Activated CD4-positive, alpha-beta T cell treated with anti-CD3 and anti-CD28 coated beads for 36 hours (primary cell): ENCODE measurements around the gene MVB12B. TPM values are rescaled to one million over a fixed set of nuclear protein-coding genes. Genes with fewer than 3 reads are reported as not detected.

Source experiments
- ATAC-seq: fragments of 200-7000 bp; cut with Tn5 transposase; one replicate; pipeline ENCODE4 v1.10.0; 2021; ENCODE audit warnings: mild to moderate bottlenecking, moderate library complexity
- CTCF ChIA-PET: fragments of 350-600 bp; sonication (Branson Sonifier 250); formaldehyde crosslinking; loops from one replicate; lab custom pipeline; 2021; ENCODE audit warnings: antibody characterized with exemption; lab: Charles Lee
- POLR2A ChIA-PET: fragments of 350-600 bp; sonication (Branson Sonifier 250); formaldehyde crosslinking; loops from one replicate; lab custom pipeline; 2021; ENCODE audit warnings: antibody characterized with exemption, inconsistent platforms; lab: Charles Lee
- DNase-seq: peaks from one replicate; pipeline ENCODE4 v3.0.0-alpha.2; 2020
- H3K27ac Mint-ChIP-seq: one replicate; pipeline ENCODE4 v1.8.0; 2021; ENCODE audit warnings: mixed read lengths
- H3K27me3 Mint-ChIP-seq: one replicate; pipeline ENCODE4 v1.8.0; 2021; ENCODE audit warnings: mixed read lengths
- H3K36me3 Mint-ChIP-seq: one replicate; pipeline ENCODE4 v1.8.0; 2021; ENCODE audit warnings: low read depth, mixed read lengths
- H3K4me1 Mint-ChIP-seq: one replicate; pipeline ENCODE4 v1.8.0; 2021; ENCODE audit warnings: mixed read lengths
- H3K4me3 Mint-ChIP-seq: one replicate; pipeline ENCODE4 v1.8.0; 2021; ENCODE audit warnings: mild to moderate bottlenecking, moderate library complexity, mixed read lengths
- H3K9me3 Mint-ChIP-seq: one replicate; pipeline ENCODE4 v1.8.0; 2021; ENCODE audit warnings: low read depth, mixed read lengths
- intact Hi-C, 2 experiments: fragments of 100-400 bp; cut with DNase I in 1 of 2; cut with micrococcal nuclease in 1 of 2; formaldehyde crosslinking; loops; one replicate each; pipeline versions ENCODE4 v1.14.2 to v1.15.1; 2022 to 2024; cut with DNase I, micrococcal nuclease
- total RNA-seq, 2 experiments: library from RNA; stranded (reverse); gene quantifications; one replicate each; pipeline ENCODE4 v1.2.3, GENCODE V29; 2021

The MVB12B gene
- total RNA-seq, 2 experiments from 2014 or later, result 3.0 TPM

DNA sequence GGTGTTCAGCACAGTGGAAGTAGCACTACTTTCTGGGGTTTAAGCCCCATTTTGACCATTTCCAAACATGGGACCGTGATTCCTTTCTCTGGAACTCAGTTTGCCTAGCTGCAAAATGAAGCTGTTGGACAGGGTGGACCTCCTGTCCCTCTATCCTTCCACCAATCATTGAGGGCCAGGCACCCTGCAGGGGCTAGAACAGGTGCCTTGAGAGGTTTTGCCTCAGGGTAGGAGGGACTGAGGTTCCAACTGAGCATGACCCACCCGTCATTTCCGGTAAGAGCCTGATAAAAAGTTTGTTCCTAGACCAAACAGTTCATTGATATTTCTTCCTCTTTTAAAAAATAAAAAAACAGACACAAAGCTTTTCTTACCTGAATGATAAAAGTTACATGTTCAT, 116.5 kb downstream of the MVB12B start:
- DNase-seq, result no peak
- ChIA-PET POLR2A (no interaction called here), CTCF (interaction anchor here (0.7 to 1.6 kb wide), 2 partner anchors 46 to 1035 kb away, joined by 3 read pairs; no protein-coding TSS in a partner anchor)
- Mint-ChIP-seq H3K9me3 (no peaks in the 10 kb centered on the region), H3K36me3 (no peaks in the 10 kb centered on the region), H3K4me1 (peaks cover 21% of the 10 kb centered on the region), H3K4me3 (no peak overlapping the region), H3K27me3 (no peaks in the 10 kb centered on the region), H3K27ac (no peak overlapping the region)
- intact Hi-C loops, result no loop called here
- ATAC-seq, result no peak

DNA sequence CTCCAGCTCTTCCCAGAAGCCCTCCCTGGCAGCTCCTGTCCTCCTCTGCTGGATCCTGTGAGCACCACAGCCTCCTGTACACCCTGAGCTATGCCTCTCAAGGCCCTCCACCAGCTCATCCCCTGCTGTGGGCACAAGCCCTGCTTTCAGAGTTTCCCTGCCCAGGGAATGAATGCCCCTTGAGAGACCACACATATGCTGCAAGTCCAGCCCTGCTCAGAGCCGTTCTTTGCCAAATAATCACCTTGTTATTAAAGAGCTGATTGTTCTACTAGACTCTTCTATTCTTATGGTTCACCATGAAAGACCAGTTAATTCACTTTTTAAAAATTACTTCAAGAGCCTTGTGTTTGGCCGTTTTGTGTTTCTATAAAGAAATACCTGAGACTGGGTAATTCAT, 121.5 kb downstream of the MVB12B start:
- Mint-ChIP-seq H3K4me3 (no peak overlapping the region), H3K4me1 (peaks cover 7% of the 10 kb centered on the region), H3K36me3 (no peaks in the 10 kb centered on the region), H3K9me3 (no peaks in the 10 kb centered on the region), H3K27me3 (no peaks in the 10 kb centered on the region), H3K27ac (no peak overlapping the region)
- ChIA-PET CTCF (interaction anchor here (0.6 to 1.2 kb wide), 2 partner anchors 11 to 207 kb away, joined by 3 read pairs; no protein-coding TSS in a partner anchor), POLR2A (interaction anchor here (0.6 kb wide), 1 partner anchor 146 kb away, joined by 3 read pairs; no protein-coding TSS in a partner anchor)
- DNase-seq (no peak), ATAC-seq (no peak)
- intact Hi-C loops, result no loop called here

DNA sequence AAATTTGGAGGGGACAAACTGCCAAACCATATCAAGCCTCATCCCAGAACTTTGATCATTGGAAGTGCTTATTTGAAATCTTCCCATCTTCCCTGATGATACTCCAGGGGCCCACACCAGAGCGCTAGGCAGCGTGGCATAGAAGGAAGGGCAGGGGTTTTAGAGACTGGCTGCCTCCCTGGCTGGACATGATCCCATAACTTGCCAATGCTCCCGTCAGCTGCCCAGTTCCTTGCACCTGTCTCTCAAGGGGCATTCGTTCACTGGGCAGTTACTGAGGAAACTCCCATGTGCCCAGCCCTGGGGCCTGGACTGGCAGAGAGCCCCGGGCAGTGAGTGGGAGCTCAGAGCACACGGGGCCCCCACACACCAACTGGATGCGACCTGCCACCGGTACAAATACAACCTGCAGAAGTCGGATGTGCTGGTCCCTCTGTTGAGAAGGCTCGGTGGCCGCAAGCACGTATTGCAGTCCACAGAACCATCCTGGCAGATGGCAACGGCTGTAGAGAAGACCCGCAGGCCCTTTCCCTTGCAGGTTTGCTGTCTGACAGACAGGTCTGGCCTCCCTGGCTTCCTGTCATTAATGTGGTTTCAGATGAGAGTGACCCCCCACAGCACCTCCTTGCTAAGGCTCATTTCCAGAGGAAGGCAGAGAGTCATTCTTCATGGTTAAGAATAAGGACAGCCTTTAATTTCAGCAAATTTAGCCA, 122.4 kb downstream of the MVB12B start:
- ATAC-seq (no peak), DNase-seq (no peak)
- H3K27me3 Mint-ChIP-seq, result no peaks in the 10 kb centered on the region
- CTCF ChIA-PET, result no interaction called here
- POLR2A ChIA-PET, result no interaction called here
- H3K36me3 Mint-ChIP-seq, result no peaks in the 10 kb centered on the region
- no peak overlapping the region for H3K4me3 Mint-ChIP-seq
- no peak overlapping the region for H3K27ac Mint-ChIP-seq
- H3K4me1 Mint-ChIP-seq, result peaks cover 7% of the 10 kb centered on the region
- no peaks in the 10 kb centered on the region for H3K9me3 Mint-ChIP-seq
- intact Hi-C loops, result no loop called here

DNA sequence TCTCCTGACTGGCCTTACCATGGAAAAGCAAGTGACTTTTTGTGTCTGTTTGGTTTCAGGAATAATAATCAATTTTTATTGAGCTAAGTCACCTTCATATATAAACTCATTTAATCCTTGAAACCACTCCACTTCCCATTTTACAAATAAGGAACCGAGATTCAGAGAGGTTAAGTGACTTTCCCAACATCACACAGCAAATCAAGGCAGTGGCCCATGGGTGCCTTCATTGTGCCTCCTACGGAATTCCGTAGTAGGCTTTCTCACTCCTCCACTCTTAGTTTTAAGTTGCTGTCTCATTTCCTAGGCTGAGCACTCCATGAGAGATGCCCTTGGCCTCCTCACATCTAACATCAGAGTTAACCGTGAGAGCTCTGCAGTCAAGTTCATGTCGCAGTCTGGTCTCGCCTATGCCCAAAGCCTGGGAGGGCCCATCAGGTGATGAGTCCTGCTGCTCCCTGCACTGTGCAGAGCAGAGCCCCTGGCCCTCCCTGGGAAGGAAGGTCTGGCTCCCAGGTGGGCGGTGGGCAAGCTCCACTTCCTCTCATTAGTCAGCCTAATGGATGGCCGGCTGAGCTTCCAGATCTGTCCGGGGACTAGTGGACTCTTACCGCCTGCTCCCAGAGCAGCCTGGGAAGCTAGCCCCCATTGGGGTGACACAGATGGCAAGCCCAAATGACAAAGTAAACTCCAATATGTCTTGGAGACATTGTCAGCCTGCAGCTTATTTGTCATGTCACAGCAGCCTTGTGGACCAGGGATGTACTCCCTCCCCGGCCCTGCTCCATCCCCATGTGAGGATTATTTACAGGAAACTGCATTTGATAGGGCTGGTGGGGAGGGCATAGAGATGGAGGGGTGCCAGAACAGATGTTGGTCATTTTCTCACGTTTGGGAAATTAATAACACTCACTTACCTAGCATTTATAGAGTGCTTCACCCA, 123.4 kb downstream of the MVB12B start:
- no peak for DNase-seq
- no peaks in the 10 kb centered on the region for H3K36me3 Mint-ChIP-seq
- intact Hi-C loops, result no loop called here
- H3K4me3 Mint-ChIP-seq, result no peak overlapping the region
- ChIA-PET POLR2A (no interaction called here), CTCF (no interaction called here)
- H3K27me3 Mint-ChIP-seq, result no peaks in the 10 kb centered on the region
- peaks cover 3% of the 10 kb centered on the region for H3K4me1 Mint-ChIP-seq
- no peak overlapping the region for H3K27ac Mint-ChIP-seq
- H3K9me3 Mint-ChIP-seq, result no peaks in the 10 kb centered on the region
- ATAC-seq, result no peak

DNA sequence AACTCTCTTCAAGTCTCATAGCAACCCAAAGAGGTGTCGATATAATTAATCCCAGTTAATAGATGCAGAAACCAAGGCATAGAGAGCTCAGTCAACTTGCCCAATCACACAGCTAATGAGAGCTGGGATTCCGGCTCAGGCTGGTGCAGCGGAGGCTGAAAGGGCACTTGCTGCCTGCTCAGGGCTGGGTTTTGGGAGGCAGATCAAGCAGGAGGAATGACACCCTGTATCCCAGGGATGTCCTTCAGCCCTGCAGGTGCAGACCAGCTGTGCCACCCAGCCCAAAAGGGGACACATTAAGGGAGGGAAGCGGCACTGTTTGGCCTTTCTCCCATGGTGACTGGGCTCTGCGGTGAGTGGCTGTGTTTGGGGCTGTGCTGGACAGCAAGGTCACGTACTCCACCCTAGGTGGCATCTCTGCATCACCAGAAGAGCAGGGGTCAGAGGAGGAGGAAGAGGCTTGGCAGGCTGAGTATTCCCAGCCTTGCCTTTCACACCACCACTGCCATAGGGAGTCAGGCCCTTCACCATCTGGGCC, 124.1 kb downstream of the MVB12B start:
- no peak overlapping the region for H3K27ac Mint-ChIP-seq
- peaks cover 3% of the 10 kb centered on the region for H3K4me1 Mint-ChIP-seq
- ATAC-seq (no peak), DNase-seq (no peak)
- H3K9me3 Mint-ChIP-seq, result no peaks in the 10 kb centered on the region
- ChIA-PET POLR2A (no interaction called here), CTCF (no interaction called here)
- intact Hi-C loops, result no loop called here
- H3K27me3 Mint-ChIP-seq, result no peaks in the 10 kb centered on the region
- no peaks in the 10 kb centered on the region for H3K36me3 Mint-ChIP-seq
- H3K4me3 Mint-ChIP-seq, result no peak overlapping the region

DNA sequence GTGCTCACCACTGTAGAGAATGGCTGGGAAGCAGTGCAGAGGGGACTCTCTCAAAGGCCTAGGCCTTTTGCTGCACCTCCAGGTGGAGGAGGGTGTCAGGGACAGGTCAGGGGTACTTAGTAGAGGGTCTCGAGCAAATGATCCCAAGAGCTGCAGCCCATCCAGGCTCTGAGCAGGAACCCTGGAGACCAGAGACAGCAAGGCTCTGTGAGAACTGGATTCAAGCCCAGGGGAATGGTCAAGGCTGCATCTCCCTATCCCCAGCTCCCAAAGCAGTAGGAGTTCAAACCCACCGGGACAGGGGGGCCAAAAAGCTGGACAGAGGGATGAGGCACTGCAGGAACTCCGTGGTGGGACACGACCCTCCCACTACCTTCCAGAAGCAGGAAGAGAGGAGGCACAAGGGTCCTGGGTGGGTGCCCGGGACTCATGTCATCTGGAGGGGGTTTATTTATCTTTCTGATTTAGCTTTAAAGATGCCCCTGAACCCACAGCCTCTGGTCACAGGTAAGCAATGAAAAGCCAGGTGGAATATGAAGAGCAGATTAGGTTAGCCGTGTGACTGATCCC, 124.8 kb downstream of the MVB12B start:
- no peaks in the 10 kb centered on the region for H3K9me3 Mint-ChIP-seq
- ATAC-seq (no peak), DNase-seq (no peak)
- POLR2A ChIA-PET, result no interaction called here
- H3K36me3 Mint-ChIP-seq, result no peaks in the 10 kb centered on the region
- CTCF ChIA-PET, result interaction anchor here (1.6 kb wide), 1 partner anchor 40 kb away, joined by 5 read pairs; no protein-coding TSS in a partner anchor
- peaks cover 3% of the 10 kb centered on the region for H3K4me1 Mint-ChIP-seq
- no peaks in the 10 kb centered on the region for H3K27me3 Mint-ChIP-seq
- no peak overlapping the region for H3K27ac Mint-ChIP-seq
- intact Hi-C loops, result no loop called here
- no peak overlapping the region for H3K4me3 Mint-ChIP-seq

DNA sequence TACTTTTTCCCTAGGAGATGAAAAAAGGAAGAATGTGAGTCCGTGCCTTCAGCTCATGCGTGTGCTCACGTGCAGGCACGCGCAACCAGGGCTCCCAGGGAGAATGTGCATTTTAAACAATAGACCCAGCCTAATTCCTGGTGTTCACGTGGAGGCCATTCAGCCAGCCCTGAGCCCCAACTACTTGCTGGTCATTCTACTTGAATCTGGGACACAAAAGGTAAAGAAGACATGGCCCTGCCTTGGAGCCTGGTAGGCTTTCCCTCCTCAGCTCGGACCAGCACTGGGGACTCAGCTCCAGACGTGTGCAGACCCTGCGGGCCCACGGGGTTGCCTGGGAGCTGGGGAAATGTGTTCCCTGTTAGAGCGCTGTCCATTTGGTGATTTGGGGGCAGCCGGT, 125.5 kb downstream of the MVB12B start:
- H3K27ac Mint-ChIP-seq, result no peak overlapping the region
- CTCF ChIA-PET, result interaction anchor here (1.3 to 1.6 kb wide), 2 partner anchors 39 to 53 kb away, joined by 3 to 5 read pairs; no protein-coding TSS in a partner anchor
- intact Hi-C loops, result no loop called here

DNA sequence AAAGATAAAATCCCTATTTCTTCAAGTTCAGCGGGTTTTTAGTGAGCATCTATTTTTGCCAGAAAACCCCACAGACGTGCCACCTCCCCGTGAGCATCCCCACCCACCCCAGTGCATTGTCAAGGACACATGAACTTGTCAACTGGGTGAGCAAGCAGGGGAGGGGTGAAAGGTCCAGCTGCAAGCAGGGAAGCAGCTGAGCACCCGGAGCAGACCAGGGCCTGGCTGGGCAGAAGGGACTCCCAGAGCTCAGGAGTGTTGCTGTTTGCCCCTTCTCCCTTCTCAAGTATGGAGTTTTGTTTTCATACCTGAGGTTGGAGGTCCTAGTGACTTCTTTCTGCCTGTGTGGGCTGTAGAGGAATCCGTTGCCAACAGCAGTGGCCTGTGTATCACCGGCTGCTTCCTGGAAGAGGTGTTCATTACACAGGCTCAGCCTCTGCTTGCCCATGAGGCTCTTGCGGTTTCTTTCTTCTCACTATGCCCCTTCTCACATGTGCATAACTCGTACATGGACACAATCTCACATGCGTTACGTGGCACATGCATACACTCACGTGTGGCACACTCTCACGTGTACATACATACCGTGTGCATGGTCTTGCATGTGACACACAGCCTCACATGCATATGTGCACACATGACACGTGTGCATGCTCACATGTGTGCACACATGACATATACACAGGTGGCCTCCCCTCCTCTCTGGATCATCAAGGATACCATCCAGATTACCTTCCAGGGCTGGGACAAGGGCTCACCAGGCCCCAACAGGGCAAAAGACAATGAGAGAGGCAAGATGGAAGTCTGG, 126.7 kb downstream of the MVB12B start:
- Mint-ChIP-seq H3K4me1 (peaks cover 3% of the 10 kb centered on the region), H3K27ac (no peak overlapping the region), H3K9me3 (no peaks in the 10 kb centered on the region), H3K4me3 (no peak overlapping the region), H3K27me3 (no peaks in the 10 kb centered on the region), H3K36me3 (no peaks in the 10 kb centered on the region)
- intact Hi-C loops, result no loop called here
- ChIA-PET POLR2A (interaction anchor here (0.6 kb wide), 1 partner anchor 1215 kb away, joined by 3 read pairs; no protein-coding TSS in a partner anchor), CTCF (interaction anchor here (1.3 to 1.6 kb wide), 2 partner anchors 38 to 54 kb away, joined by 3 to 5 read pairs; no protein-coding TSS in a partner anchor)
- DNase-seq (no peak), ATAC-seq (no peak)

More for the DNA sequence above, 125.5 kb downstream of the MVB12B start:
- H3K36me3 Mint-ChIP-seq, result no peaks in the 10 kb centered on the region
- no peak overlapping the region for H3K4me3 Mint-ChIP-seq
- POLR2A ChIA-PET, result no interaction called here
- H3K4me1 Mint-ChIP-seq, result peaks cover 3% of the 10 kb centered on the region
- no peaks in the 10 kb centered on the region for H3K9me3 Mint-ChIP-seq
- DNase-seq (no peak), ATAC-seq (no peak)
- H3K27me3 Mint-ChIP-seq, result no peaks in the 10 kb centered on the region

DNA sequence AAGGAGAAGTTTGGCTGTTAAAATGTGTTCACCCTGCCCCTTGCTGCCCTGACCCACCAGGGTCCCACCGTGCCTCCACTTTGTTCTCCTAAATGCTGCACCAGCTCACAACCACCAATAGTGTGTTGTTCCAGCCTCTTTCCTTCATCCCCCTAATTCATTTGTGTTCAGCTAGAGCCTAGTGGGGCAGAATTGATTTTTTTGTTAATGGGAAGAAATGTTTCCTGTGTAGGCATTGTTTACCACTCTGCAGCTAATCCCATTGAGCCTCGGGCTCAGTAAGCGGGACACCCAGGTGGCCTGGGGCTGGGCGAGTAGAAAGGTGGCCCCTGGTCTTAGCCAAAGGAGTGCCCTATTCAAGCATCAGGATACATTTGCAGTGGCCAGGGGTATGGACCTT, 127.6 kb downstream of the MVB12B start:
- no peak overlapping the region for H3K27ac Mint-ChIP-seq
- POLR2A ChIA-PET, result no interaction called here
- H3K27me3 Mint-ChIP-seq, result no peaks in the 10 kb centered on the region
- peaks cover 3% of the 10 kb centered on the region for H3K4me1 Mint-ChIP-seq
- CTCF ChIA-PET, result no interaction called here
- no peaks in the 10 kb centered on the region for H3K36me3 Mint-ChIP-seq
- no peaks in the 10 kb centered on the region for H3K9me3 Mint-ChIP-seq
- intact Hi-C loops, result no loop called here
- no peak for ATAC-seq
- no peak for DNase-seq
- H3K4me3 Mint-ChIP-seq, result no peak overlapping the region

DNA sequence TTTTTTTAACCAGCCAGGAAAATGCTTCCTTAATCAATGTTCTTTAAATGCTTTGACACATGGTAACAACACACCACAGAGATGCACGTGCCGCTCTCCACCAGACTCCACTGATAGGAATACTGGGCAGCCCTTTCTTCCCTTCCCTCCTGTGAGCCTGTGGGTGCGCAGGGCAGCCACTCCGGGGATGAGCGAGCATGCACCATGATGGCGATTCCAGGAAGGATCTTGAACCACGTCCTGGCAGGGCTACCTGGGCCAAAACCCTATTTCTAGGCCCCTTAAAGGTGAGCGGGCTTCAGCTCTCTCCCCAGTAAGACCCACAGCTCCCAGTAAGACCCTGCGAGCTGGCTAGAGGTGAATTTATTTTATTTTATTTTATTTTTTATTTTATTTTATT, 128.2 kb downstream of the MVB12B start:
- DNase-seq (no peak), ATAC-seq (no peak)
- no peak overlapping the region for H3K4me3 Mint-ChIP-seq
- H3K9me3 Mint-ChIP-seq, result no peaks in the 10 kb centered on the region
- POLR2A ChIA-PET, result no interaction called here
- intact Hi-C loops, result no loop called here
- H3K27me3 Mint-ChIP-seq, result no peaks in the 10 kb centered on the region
- no peaks in the 10 kb centered on the region for H3K36me3 Mint-ChIP-seq
- CTCF ChIA-PET, result no interaction called here
- H3K4me1 Mint-ChIP-seq, result peaks cover 3% of the 10 kb centered on the region
- no peak overlapping the region for H3K27ac Mint-ChIP-seq
